IMR-90 (cell line): ENCODE measurements around the gene DOCK4. TPM values are rescaled to one million over a fixed set of nuclear protein-coding genes. Genes with fewer than 3 reads are reported as not detected.

ENCODE experiments used
- ATAC-seq: fragments of 200-7000 bp; cut with Tn5 transposase; 2 replicates; pipeline ENCODE4 v1.9.1; 2020; ENCODE audit warnings: low read depth, mild to moderate bottlenecking, moderate library complexity
- BruUV-seq: library from RNA; stranded (reverse); fragments of 400-500 nt; replicated peaks from 2 replicates; lab custom pipeline; 2021; lab: Mats Ljungman, UMichigan
- CTCF ChIA-PET: fragments of 300-600 bp; formaldehyde crosslinking; extraction: SDS; loops from one replicate; lab custom pipeline; 2021; ENCODE audit warnings: antibody characterized with exemption; lab: Yijun Ruan, JAX
- POLR2A ChIA-PET: fragments of 300-600 bp; sonication (Branson Sonifier 250); formaldehyde crosslinking; loops from one replicate; lab custom pipeline; 2022; ENCODE audit warnings: antibody characterized with exemption; ENCODE audit not compliant: unreplicated experiment; lab: Charles Lee
- DNase-seq: peaks from one replicate; pipeline ENCODE4 v3.0.0; 2013
- H2AFZ ChIP-seq: replicated peaks from 2 replicates; pipeline ENCODE3; 2013; ENCODE audit warnings: low read length, mild to moderate bottlenecking; ENCODE audit not compliant: poor library complexity
- H2AK5ac ChIP-seq: 2 replicates; pipeline ENCODE4 v1.6.1; 2013; ENCODE audit warnings: low read depth, low read length, inconsistent platforms
- H2AK9ac ChIP-seq: replicated peaks from 2 replicates; pipeline ENCODE3; 2013; ENCODE audit warnings: mild to moderate bottlenecking, low read depth, low read length, moderate library complexity; ENCODE audit not compliant: poor library complexity
- H2BK120ac ChIP-seq: 2 replicates; pipeline ENCODE4 v1.6.1; 2013; ENCODE audit warnings: low read depth, low read length, inconsistent platforms
- H2BK15ac ChIP-seq: 3 replicates; pipeline ENCODE4 v1.6.1; 2013; ENCODE audit warnings: low read depth, low read length, inconsistent platforms
- H2BK20ac ChIP-seq: 2 replicates; pipeline ENCODE4 v1.6.1; 2013; ENCODE audit warnings: low read depth, mild to moderate bottlenecking, inconsistent platforms, low read length, moderate library complexity
- H2BK5ac ChIP-seq: 2 replicates; pipeline ENCODE4 v1.6.1; 2013; ENCODE audit warnings: mild to moderate bottlenecking, low read depth, low read length, inconsistent platforms; ENCODE audit not compliant: poor library complexity, severe bottlenecking
- H3K14ac ChIP-seq: replicated peaks from 2 replicates; pipeline ENCODE4 v1.6.1; 2013; ENCODE audit warnings: low read depth, low read length, inconsistent platforms
- H3K18ac ChIP-seq: 2 replicates; pipeline ENCODE4 v1.6.1; 2013; ENCODE audit warnings: low read depth, low read length, control low read depth
- H3K23ac ChIP-seq: 2 replicates; pipeline ENCODE4 v1.6.1; 2013; ENCODE audit warnings: low read depth, low read length, inconsistent platforms
- H3K27ac ChIP-seq: 2 replicates; pipeline ENCODE4 v1.5.1; 2013; ENCODE audit warnings: mild to moderate bottlenecking, control low read depth, low read length; ENCODE audit not compliant: insufficient read depth
- H3K27me3 ChIP-seq: 2 replicates; pipeline ENCODE4 v1.6.1; 2013; ENCODE audit warnings: low read length; ENCODE audit not compliant: control insufficient read depth, insufficient read depth
- H3K36me3 ChIP-seq: 2 replicates; pipeline ENCODE4 v1.6.1; 2013; ENCODE audit warnings: low read length, mixed read lengths; ENCODE audit not compliant: control insufficient read depth, insufficient read depth
- H3K4ac ChIP-seq: 2 replicates; pipeline ENCODE4 v1.6.1; 2013; ENCODE audit warnings: low read depth, low read length, inconsistent platforms
- H3K4me1 ChIP-seq: 2 replicates; pipeline ENCODE4 v1.6.1; 2013; ENCODE audit warnings: low read length, mixed read lengths; ENCODE audit not compliant: control insufficient read depth, insufficient read depth
- H3K4me2 ChIP-seq: 2 replicates; pipeline ENCODE4 v1.6.1; 2013; ENCODE audit warnings: low read depth, mild to moderate bottlenecking, control low read depth, low read length, moderate library complexity
- H3K4me3 ChIP-seq: 2 replicates; pipeline ENCODE4 v1.5.1; 2013; ENCODE audit warnings: low read depth, mild to moderate bottlenecking, control low read depth, low read length, moderate library complexity; ENCODE audit not compliant: insufficient read depth
- H3K56ac ChIP-seq: 2 replicates; pipeline ENCODE4 v1.6.1; 2013; ENCODE audit warnings: low read length, inconsistent platforms; ENCODE audit not compliant: insufficient read depth; ENCODE audit errors: extremely low read depth
- H3K79me1 ChIP-seq, 2 experiments: 2 replicates each; pipeline ENCODE4 v1.6.1; 2013; ENCODE audit warnings: low read length in 2 of 2, inconsistent platforms in 1 of 2, low read depth in 1 of 2
- H3K9ac ChIP-seq: 2 replicates; pipeline ENCODE4 v1.6.1; 2013; ENCODE audit warnings: low read depth, low read length, control low read depth
- H3K9me1 ChIP-seq: 2 replicates; pipeline ENCODE4 v1.6.1; 2013; ENCODE audit warnings: low read length, inconsistent platforms; ENCODE audit not compliant: insufficient read depth
- H3K9me3 ChIP-seq: 2 replicates; pipeline ENCODE4 v1.6.1; 2013; ENCODE audit warnings: low read length; ENCODE audit not compliant: control insufficient read depth, insufficient read depth
- H4K20me1 ChIP-seq: 2 replicates; pipeline ENCODE4 v1.6.1; 2013; ENCODE audit warnings: low read length, inconsistent platforms; ENCODE audit not compliant: insufficient read depth
- H4K5ac ChIP-seq: 2 replicates; pipeline ENCODE4 v1.6.1; 2013; ENCODE audit warnings: mild to moderate bottlenecking, low read depth, low read length, control low read depth
- H4K8ac ChIP-seq, 2 experiments: 2 replicates each; pipeline ENCODE4 v1.6.1; 2013; ENCODE audit warnings: low read depth in 2 of 2, low read length in 2 of 2, control low read depth in 1 of 2, inconsistent platforms in 1 of 2
- H4K91ac ChIP-seq: 2 replicates; pipeline ENCODE4 v1.6.1; 2013; ENCODE audit warnings: low read depth, low read length, inconsistent platforms; ENCODE audit not compliant: insufficient read depth
- BHLHE40 ChIP-seq: fragments of 150-350 bp; IDR thresholded peaks from 2 replicates; pipeline ENCODE4 v1.6.1; 2016; ENCODE audit warnings: mild to moderate bottlenecking, low read depth, low read length
- CEBPB ChIP-seq: IDR thresholded peaks from 2 replicates; pipeline ENCODE4 v1.6.1; 2012; ENCODE audit warnings: low read depth, low read length, improper control_type of control experiment
- CHD1 ChIP-seq: IDR thresholded peaks from 2 replicates; pipeline ENCODE4 v1.6.1; 2012; ENCODE audit warnings: low read depth, low read length, improper control_type of control experiment
- CTCF ChIP-seq: conservative IDR thresholded peaks from 2 replicates; pipeline ENCODE4 v1.5.1; 2012; ENCODE audit warnings: mild to moderate bottlenecking, low read depth, low read length, improper control_type of control experiment
- ELK1 ChIP-seq: fragments of 150-350 bp; IDR thresholded peaks from 2 replicates; pipeline ENCODE4 v1.6.1; 2016; ENCODE audit warnings: low read depth, mild to moderate bottlenecking, low read length, moderate library complexity, borderline replicate concordance
- FOS ChIP-seq: fragments of 150-350 bp; IDR thresholded peaks from 2 replicates; pipeline ENCODE4 v1.6.1; 2016; ENCODE audit warnings: low read depth, low read length
- MAFK ChIP-seq: IDR thresholded peaks from 2 replicates; pipeline ENCODE4 v1.6.1; 2012; ENCODE audit warnings: low read depth, low read length, improper control_type of control experiment
- MAZ ChIP-seq: IDR thresholded peaks from 2 replicates; pipeline ENCODE4 v1.6.1; 2012; ENCODE audit warnings: low read depth, mild to moderate bottlenecking, low read length, improper control_type of control experiment, moderate library complexity, borderline replicate concordance
- MXI1 ChIP-seq: IDR thresholded peaks from 2 replicates; pipeline ENCODE4 v1.6.1; 2012; ENCODE audit warnings: low read depth, mild to moderate bottlenecking, low read length, moderate library complexity, borderline replicate concordance
- POLR2A ChIP-seq: IDR thresholded peaks from 2 replicates; pipeline ENCODE4 v1.6.1; 2012; ENCODE audit warnings: mild to moderate bottlenecking, low read depth, low read length
- RAD21 ChIP-seq: IDR thresholded peaks from 2 replicates; pipeline ENCODE4 v1.6.1; 2012; ENCODE audit warnings: low read length, improper control_type of control experiment
- RCOR1 ChIP-seq: IDR thresholded peaks from 2 replicates; pipeline ENCODE4 v1.6.1; 2012; ENCODE audit warnings: mild to moderate bottlenecking, low read length, improper control_type of control experiment; ENCODE audit not compliant: insufficient replicate concordance
- RFX5 ChIP-seq: IDR thresholded peaks from 2 replicates; pipeline ENCODE4 v1.8.0; 2012; ENCODE audit warnings: low read depth, mild to moderate bottlenecking, low read length, moderate library complexity
- SMC3 ChIP-seq: fragments of 150-350 bp; IDR thresholded peaks from 2 replicates; pipeline ENCODE4 v1.6.1; 2016; ENCODE audit warnings: low read depth, mild to moderate bottlenecking, antibody characterized with exemption, low read length, moderate library complexity
- USF2 ChIP-seq: fragments of 150-350 bp; IDR thresholded peaks from 2 replicates; pipeline ENCODE4 v1.6.1; 2017; ENCODE audit warnings: mild to moderate bottlenecking, antibody characterized with exemption, low read length, low read depth
- WGBS, 2 experiments: methylation state at CpG; one replicate each; pipeline versions ENCODE4 v1.1.5 to v1.1.7; 2013; ENCODE audit warnings: missing lambda C conversion rate in 2 of 2; ENCODE audit not compliant: insufficient read length in 1 of 2; ENCODE audit errors: extremely low coverage in 2 of 2; 5-methylcytosine and 5-hydroxymethylcytosine counted together
- dilution Hi-C: fragments of 300-500 bp; cut with HindIII; formaldehyde crosslinking; loops from one replicate; pipeline ENCODE4 v1.14.3; 2018; ENCODE audit warnings: low sequenced_read_pairs; ENCODE audit not compliant: unreplicated experiment
- in situ Hi-C: fragments of 300-500 bp; cut with MboI; formaldehyde crosslinking; loops from 3 replicates; pipeline ENCODE4 v1.14.3; 2019; ENCODE audit warnings: low sequenced_read_pairs, inconsistent platforms, mixed read lengths
- intact Hi-C: fragments of 100-400 bp; cut with micrococcal nuclease; formaldehyde crosslinking; loops from 2 replicates; pipeline ENCODE4 v1.10.0; 2022
- polyA plus RNA-seq, 3 experiments: library from polyadenylated mRNA; depleted of rRNA; stranded (reverse); fragments of >200 nt; gene quantifications; 2 replicates each; pipeline ENCODE4 v1.2.3, GENCODE V29; 2012; ENCODE audit warnings: low replicate concordance in 1 of 3
- total RNA-seq: library from RNA; depleted of rRNA; stranded (reverse); fragments of >200 nt; gene quantifications from 2 replicates; pipeline ENCODE4 v1.2.3, GENCODE V29; 2012

The DOCK4 gene
- total and polyA plus RNA-seq, 2 of the 4 experiments (the other 2 are of a cell fraction) = 4.4 to 12.2 TPM

- no CpG with 5 or more reads among the region's 2 CpGs for WGBS, 2 experiments
- H3K9me1 ChIP-seq = peaks cover 3% of the 10 kb centered on the region; the same call in 1 of the 2 replicates
- H2AK9ac ChIP-seq = no peak overlapping the region
- CTCF ChIA-PET = no interaction called here
- in situ Hi-C loops (no loop called here), dilution Hi-C loops (no loop called here), intact Hi-C loops (no loop called here)
- no TSS peak for BruUV-seq
- H3K14ac ChIP-seq = no peak overlapping the region
- H2AFZ ChIP-seq = no peak overlapping the region
- H3K23ac ChIP-seq = no peak overlapping the region
- H4K91ac ChIP-seq = no peak overlapping the region
- H3K56ac ChIP-seq = no peak overlapping the region
- peaks cover 3 to 4% of the 10 kb centered on the region in 2 experiments; a peak in 1 of 4 replicates for H3K79me1 ChIP-seq
- H3K4me2 ChIP-seq = no peak overlapping the region
- H3K27ac ChIP-seq = no peak overlapping the region
- ATAC-seq = no peak
- H4K20me1 ChIP-seq = no peaks in the 10 kb centered on the region; the same call in 1 of the 2 replicates
- no peak for TF ChIP-seq CEBPB
- TF ChIP-seq SMC3 = no peak
- no peak for TF ChIP-seq CHD1
- TF ChIP-seq MAZ = no peak
- no peak for TF ChIP-seq BHLHE40
- TF ChIP-seq USF2 = no peak
- TF ChIP-seq ELK1 = no peak
- no peak for TF ChIP-seq MAFK
- no peak for TF ChIP-seq RCOR1
- TF ChIP-seq POLR2A = no peak
- TF ChIP-seq CTCF = no peak
- no peak for TF ChIP-seq RAD21
- no peak for TF ChIP-seq MXI1
- no peak for TF ChIP-seq RFX5
- no peak for TF ChIP-seq FOS
- no peak overlapping the region for H2BK15ac ChIP-seq
- DNase-seq = no peak
- H3K4ac ChIP-seq = no peak overlapping the region
- H3K36me3 ChIP-seq = peaks cover 1% of the 10 kb centered on the region; the same call in 1 of the 2 replicates
- H4K8ac ChIP-seq = no peak overlapping the region
- no peak overlapping the region for H2BK5ac ChIP-seq
- H4K5ac ChIP-seq = no peak overlapping the region
- no peak overlapping the region for H3K4me3 ChIP-seq
- H2AK5ac ChIP-seq = no peak overlapping the region
- H3K18ac ChIP-seq = no peak overlapping the region
- H3K4me1 ChIP-seq = no peaks in the 10 kb centered on the region; the same call in 1 of the 2 replicates
- POLR2A ChIA-PET = no interaction called here
- H3K9me3 ChIP-seq = no peaks in the 10 kb centered on the region
- H2BK120ac ChIP-seq = no peak overlapping the region
- no peak overlapping the region for H3K9ac ChIP-seq
- no peaks in the 10 kb centered on the region for H3K27me3 ChIP-seq
- H2BK20ac ChIP-seq = no peak overlapping the region
Observed at GRCh38 chr7:112006071-112006470, 200.1 kb downstream of the DOCK4 start.
